GM12878 (cell line): Measurements from ENCODE around the gene CLEC7A. TPM values are rescaled to one million over a fixed set of nuclear protein-coding genes. Genes with fewer than 3 reads are reported as not detected.

Source experiments
- ATAC-seq: fragments of 200-7000 bp; cut with Tn5 transposase; 3 replicates; pipeline ENCODE4 v1.9.1; 2020; ENCODE audit warnings: mild to moderate bottlenecking, moderate library complexity
- BruUV-seq: library from RNA; stranded (reverse); fragments of 400-500 nt; replicated peaks from 2 replicates; lab custom pipeline; 2021; lab: Mats Ljungman, UMichigan
- CTCF ChIA-PET: fragments of 300-600 bp; sonication (Branson Sonifier 250); formaldehyde crosslinking; extraction: SDS; loops from one replicate; lab custom pipeline; 2021; ENCODE audit warnings: inconsistent platforms; lab: Yijun Ruan, JAX
- POLR2A ChIA-PET: fragments of 350-600 bp; formaldehyde crosslinking; extraction: SDS; loops from one replicate; lab custom pipeline; 2021; ENCODE audit warnings: inconsistent platforms; lab: Charles Lee
- RAD21 ChIA-PET: fragments of 300-600 bp; sonication (Branson Sonifier 250); formaldehyde crosslinking; loops from one replicate; lab custom pipeline; 2023; ENCODE audit warnings: antibody characterized with exemption; ENCODE audit not compliant: unreplicated experiment; lab: Charles Lee
- SMC1A ChIA-PET: fragments of 300-600 bp; sonication (Branson Sonifier 250); formaldehyde crosslinking; loops from one replicate; lab custom pipeline; 2023; ENCODE audit not compliant: unreplicated experiment, uncharacterized antibody; lab: Charles Lee
- DNase-seq: peaks from one replicate; pipeline ENCODE4 v3.0.0-alpha.2; 2011; ENCODE audit warnings: low read depth, low spot score
- FAIRE-seq: peaks from 3 replicates; lab custom pipeline; 2011; peaks lifted over from hg19 to GRCh38; lab: Jason Lieb, UNC
- H2AFZ ChIP-seq: 2 replicates; pipeline ENCODE4 v1.6.0; 2011; ENCODE audit warnings: low read depth, low read length, control low read depth; ENCODE audit not compliant: control insufficient read depth
- H3K27ac ChIP-seq: 2 replicates; pipeline ENCODE4 v1.5.1; 2011; ENCODE audit warnings: control low read depth; ENCODE audit not compliant: control insufficient read depth, insufficient read depth
- H3K27me3 ChIP-seq, 2 experiments: replicated peaks in 1 of 2; 2 replicates each; pipeline versions ENCODE4 v1.6.0 to v1.6.1; 2011; ENCODE audit warnings: low read length in 1 of 2; ENCODE audit not compliant: control insufficient read depth in 2 of 2, insufficient read depth in 2 of 2
- H3K36me3 ChIP-seq, 2 experiments: 2 replicates each; pipeline ENCODE4 v1.5.1; 2011; ENCODE audit warnings: low read length in 1 of 2; ENCODE audit not compliant: control insufficient read depth in 2 of 2, insufficient read depth in 2 of 2
- H3K4me1 ChIP-seq: 2 replicates; pipeline ENCODE4 v1.6.1; 2011; ENCODE audit warnings: mild to moderate bottlenecking, low read length, moderate library complexity, mixed read lengths; ENCODE audit not compliant: control insufficient read depth, insufficient read depth
- H3K4me2 ChIP-seq: 2 replicates; pipeline ENCODE4 v1.6.0; 2011; ENCODE audit warnings: control low read depth; ENCODE audit not compliant: control insufficient read depth, insufficient read depth
- H3K4me3 ChIP-seq: fragments of 200-600 bp; sonication (generic); 2 replicates; pipeline ENCODE4 v1.5.1; 2016
- H3K79me2 ChIP-seq: 2 replicates; pipeline ENCODE4 v1.6.0; 2011; ENCODE audit warnings: low read length; ENCODE audit not compliant: control insufficient read depth, insufficient read depth
- H3K9ac ChIP-seq: 2 replicates; pipeline ENCODE4 v1.8.0; 2011; ENCODE audit warnings: low read length, control low read depth, mixed read lengths; ENCODE audit not compliant: control insufficient read depth, insufficient read depth
- H3K9me3 ChIP-seq: replicated peaks from 3 replicates; pipeline ENCODE4 v1.5.1; 2011; ENCODE audit warnings: mild to moderate bottlenecking, low read length; ENCODE audit not compliant: control insufficient read depth, insufficient read depth
- H4K20me1 ChIP-seq: 2 replicates; pipeline ENCODE4 v1.6.0; 2011; ENCODE audit not compliant: control insufficient read depth, insufficient read depth
- CTCF ChIP-seq, 3 experiments: IDR thresholded peaks in 2 of 3; conservative IDR thresholded peaks in 1 of 3; 2 replicates each; pipeline ENCODE4 v1.5.1; 2011; ENCODE audit warnings: low read depth in 3 of 3, low read length in 3 of 3, mild to moderate bottlenecking in 3 of 3, control low read depth in 2 of 3, moderate library complexity in 2 of 3, inconsistent platforms in 1 of 3, mixed read lengths in 1 of 3; ENCODE audit not compliant: control insufficient read depth in 2 of 3, insufficient read depth in 1 of 3; ENCODE audit errors: extremely low read depth in 1 of 3
- FOXK2 ChIP-seq: fragments of 450-650 bp; IDR thresholded peaks from 2 replicates; pipeline ENCODE4 v1.6.1; 2017; ENCODE audit warnings: mild to moderate bottlenecking, moderate library complexity
- FOXM1 ChIP-seq: IDR thresholded peaks from 2 replicates; pipeline ENCODE4 v1.6.1; 2012; ENCODE audit warnings: low read depth, mild to moderate bottlenecking, inconsistent platforms, low read length, moderate library complexity
- GATAD2B ChIP-seq: fragments of 450-650 bp; conservative IDR thresholded peaks from 2 replicates; pipeline ENCODE4 v1.6.1; 2017; ENCODE audit warnings: low read depth, mild to moderate bottlenecking, moderate library complexity
- KDM1A ChIP-seq: fragments of 200-600 bp; sonication (generic); IDR thresholded peaks from 2 replicates; pipeline ENCODE4 v1.6.1; 2016; ENCODE audit warnings: borderline replicate concordance
- MXI1 ChIP-seq: fragments of 150-350 bp; IDR thresholded peaks from 2 replicates; pipeline ENCODE4 v1.6.1; 2011; ENCODE audit warnings: low read depth, mild to moderate bottlenecking, inconsistent platforms, low read length, improper control_type of control experiment
- MYB ChIP-seq: fragments of 150-350 bp; IDR thresholded peaks from 2 replicates; pipeline ENCODE4 v1.6.1; 2014; ENCODE audit warnings: mild to moderate bottlenecking, low read depth, low read length, borderline replicate concordance
- POU2F2 ChIP-seq: IDR thresholded peaks from 3 replicates; pipeline ENCODE4 v1.6.1; 2011; ENCODE audit warnings: low read depth, mild to moderate bottlenecking, low read length, borderline replicate concordance
- RAD21 ChIP-seq: IDR thresholded peaks from 2 replicates; pipeline ENCODE4 v1.6.1; 2011; ENCODE audit warnings: mild to moderate bottlenecking, low read depth, low read length, moderate library complexity; ENCODE audit not compliant: insufficient read depth
- WGBS: methylation state at CpG from one replicate; pipeline ENCODE4 v1.1.6; 2016; ENCODE audit warnings: low lambda C conversion rate; ENCODE audit not compliant: insufficient replicate concordance, insufficient coverage; ENCODE audit errors: missing lambda C conversion rate; 5-methylcytosine and 5-hydroxymethylcytosine counted together
- in situ Hi-C: fragments of 300-500 bp; cut with MboI; formaldehyde crosslinking; loops from 9 replicates; pipeline ENCODE4 v1.14.3; 2018; ENCODE audit warnings: mixed read lengths
- intact Hi-C: fragments of 100-400 bp; cut with micrococcal nuclease; formaldehyde crosslinking; loops from one replicate; pipeline ENCODE4 v1.14.2; 2022; ENCODE audit not compliant: unreplicated experiment
- polyA plus RNA-seq, 11 experiments: library from polyadenylated mRNA; depleted of rRNA in 4 of 11; unstranded in 6 of 11; stranded (reverse) in 5 of 11; fragments of >200 nt; fragmentation: Nextera tagmentation in 4 of 11; fragmentation: Illumina TruSeq in 1 of 11; extraction: Ambion mirVana in 4 of 11; extraction: Trizol in 1 of 11; gene quantifications; 1 replicate in 1 of 11; 2 replicates in 10 of 11; pipeline versions ENCODE4 v1.2.1 to v1.2.3, GENCODE V29; 2011 to 2016; ENCODE audit warnings: inconsistent platforms in 2 of 11, missing spikeins in 2 of 11, low read depth in 1 of 11
- total RNA-seq, 4 experiments: library from RNA; depleted of rRNA in 3 of 4; stranded (reverse); fragments of >200 nt in 3 of 4; fragmentation: Illumina TruSeq in 1 of 4; extraction: Trizol in 1 of 4; gene quantifications; 2 replicates each; pipeline versions ENCODE4 v1.2.1 to v1.2.3, GENCODE V29; 2013 to 2021

The CLEC7A gene
- total and polyA plus RNA-seq, 10 of the 15 experiments (the other 5 are each of a cell fraction or from before 2014, with no cell fraction given) = not detected

- Histone ChIP-seq H3K79me2 (no peaks in the 10 kb centered on the region), H2AFZ (peak overlapping the region; percentile 43; the same call in 1 of the 2 replicates), H3K36me3 (no peaks in the 10 kb centered on the region), H3K27ac (no peak overlapping the region), H3K9ac (no peak overlapping the region), H3K4me3 (peak overlapping the region; percentile 67; the same call in 1 of the 2 replicates)
- no peak for FAIRE-seq
- ChIA-PET CTCF (interaction anchor here (0.6 to 3.7 kb wide), 8 partner anchors 11 to 410 kb away, joined by 3 to 23 read pairs (median 4); no protein-coding TSS in a partner anchor), POLR2A (no interaction called here)
- BruUV-seq = no TSS peak
- no peak for TF ChIP-seq FOXK2
- TF ChIP-seq, all 136 proteins: peak for 0
- ATAC-seq (no peak), DNase-seq (no peak)
- Histone ChIP-seq H3K4me2 (peak overlapping the region; percentile 100; the same call in 1 of the 2 replicates), H3K27me3 (peaks cover 0 to 5% of the 10 kb centered on the region in 2 experiments; a peak in 2 of 4 replicates), H3K4me1 (0 out of 2 replicates have a peak, but pooled peaks cover 4% of the 10 kb centered on the region), H4K20me1 (no peaks in the 10 kb centered on the region), H3K9me3 (no peaks in the 10 kb centered on the region; the same call in 2 of the 3 replicates)
- intact Hi-C loops (loop anchor here (5.0 kb wide), 1 partner anchor 518 kb away; the partner anchor contains the start of gene STYK1), in situ Hi-C loops (no loop called here)
- SMC1A ChIA-PET = interaction anchor here (0.7 to 0.9 kb wide), 3 partner anchors 37 to 542 kb away, joined by 3 to 6 read pairs (median 3); no protein-coding TSS in a partner anchor
- 46% methylated on average over 6 of the region's 6 CpGs for WGBS
- RAD21 ChIA-PET = no interaction called here
These were observed 24.1 kb upstream of the CLEC7A start for GRCh38 chr12:10154145-10154496.

GRCh38 chr12:10153271-10154144 is 23.5 kb upstream of the CLEC7A start:
- Histone ChIP-seq H3K27ac (0 out of 2 replicates have a peak overlapping the region, but pooled peaks have one; percentile 6), H2AFZ (peak overlapping the region; percentile 97), H3K4me3 (peak overlapping the region; percentile 67), H3K36me3 (no peaks in the 10 kb centered on the region), H3K9me3 (no peaks in the 10 kb centered on the region; the same call in 2 of the 3 replicates), H3K27me3 (peaks cover 0 to 5% of the 10 kb centered on the region in 2 experiments; a peak in 2 of 4 replicates), H3K79me2 (no peaks in the 10 kb centered on the region), H3K9ac (peak overlapping the region; percentile 54; the same call in 1 of the 2 replicates), H3K4me1 (0 out of 2 replicates have a peak, but pooled peaks cover 4% of the 10 kb centered on the region), H3K4me2 (peak overlapping the region; percentile 100), H4K20me1 (no peaks in the 10 kb centered on the region)
- intact Hi-C loops (loop anchor here (1.0 to 5.0 kb wide), 3 partner anchors 37 to 519 kb away; partner anchors contain the start of gene STYK1), in situ Hi-C loops (no loop called here)
- ChIA-PET SMC1A (interaction anchor here (0.7 to 2.2 kb wide), 11 partner anchors 10 to 1390 kb away, joined by 3 to 10 read pairs (median 3); no protein-coding TSS in a partner anchor), CTCF (interaction anchor here (0.7 to 3.7 kb wide), 38 partner anchors 10 to 1103 kb away, joined by 3 to 34 read pairs (median 4); partner anchors contain the start of genes CD69, CLEC7A and OLR1), RAD21 (interaction anchor here (0.9 to 1.6 kb wide), 9 partner anchors 14 to 404 kb away, joined by 3 to 7 read pairs (median 3); no protein-coding TSS in a partner anchor), POLR2A (no interaction called here)
- ATAC-seq (peak; percentile 84), DNase-seq (no peak), FAIRE-seq (peak; percentile 74)
- WGBS = 10% methylated on average over 40 of the region's 46 CpGs
- no TSS peak for BruUV-seq
- TF ChIP-seq POU2F2 (no peak), MYB (no peak), FOXM1 (no peak), GATAD2B (0 out of 2 replicates have a peak, but pooled peaks have one; percentile 33), CTCF (IDR thresholded peaks at IDR 0.05 in 2 of 3, conservative IDR thresholded peaks at IDR 0.05 in 1 of 3; ENCODE audit: control insufficient read depth in 2 of 3, extremely low read depth in 1 of 3, insufficient read depth in 1 of 3, low read depth in 3 of 3, low read length in 3 of 3) (peak; percentile 71 to 80 (median 76)), RAD21 (peak; percentile 70), KDM1A (no peak), MXI1 (no peak)
